GM19324 (cell line): ENCODE measurements around the gene TPRG1.
A peak's percentile ranks its signal among the peaks of the same experiment; 100 is the strongest.

Experiments used
- ATAC-seq: cut with Tn5 transposase; IDR thresholded peaks from one replicate; pipeline ENCODE4 v1.9.1; 2021; ENCODE audit warnings: mild to moderate bottlenecking, moderate library complexity; ENCODE audit not compliant: unreplicated experiment, low FRiP score

The TPRG1 gene

DNA sequence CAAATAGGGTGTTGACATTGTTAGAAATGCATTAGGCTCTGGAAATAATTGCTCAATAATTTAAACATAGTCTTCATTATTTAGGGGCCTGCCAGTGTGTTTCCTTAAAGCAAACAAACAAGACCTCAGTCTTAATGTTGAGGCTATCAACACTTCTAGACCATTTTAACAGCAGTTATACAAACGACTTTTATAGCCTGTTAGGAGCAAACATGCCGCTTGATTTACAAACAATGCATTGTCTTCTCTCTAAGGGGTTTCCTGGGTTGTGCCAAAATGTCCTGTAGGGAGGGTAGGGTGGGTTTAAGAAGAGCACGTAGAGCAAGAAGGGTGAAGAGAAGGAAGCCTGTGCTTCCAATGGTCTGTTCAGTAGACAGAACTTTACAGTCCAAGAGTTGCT lies 53.7 kb downstream of the TPRG1 start:
- no peak for ATAC-seq

DNA sequence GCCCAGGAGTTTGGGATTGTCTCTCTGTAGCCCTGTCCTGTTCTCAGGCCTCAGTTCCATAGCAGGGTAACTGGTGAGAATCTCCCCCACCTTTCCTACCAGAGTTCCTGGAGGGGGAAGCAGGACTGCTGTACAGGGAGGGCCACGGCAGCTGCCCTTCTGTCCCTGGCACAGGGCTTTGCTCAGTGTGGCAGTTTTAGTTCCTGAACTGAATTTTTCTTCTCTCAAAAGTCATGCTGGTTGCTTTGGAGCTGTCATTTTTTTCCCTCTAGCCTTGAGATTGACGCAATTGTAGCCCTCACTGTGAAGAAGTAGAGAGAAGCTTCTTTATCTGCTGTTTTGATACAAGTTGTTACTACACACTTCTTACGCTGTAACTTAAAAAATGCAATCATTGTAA lies 55.5 kb downstream of the TPRG1 start:
- ATAC-seq, result no peak

DNA sequence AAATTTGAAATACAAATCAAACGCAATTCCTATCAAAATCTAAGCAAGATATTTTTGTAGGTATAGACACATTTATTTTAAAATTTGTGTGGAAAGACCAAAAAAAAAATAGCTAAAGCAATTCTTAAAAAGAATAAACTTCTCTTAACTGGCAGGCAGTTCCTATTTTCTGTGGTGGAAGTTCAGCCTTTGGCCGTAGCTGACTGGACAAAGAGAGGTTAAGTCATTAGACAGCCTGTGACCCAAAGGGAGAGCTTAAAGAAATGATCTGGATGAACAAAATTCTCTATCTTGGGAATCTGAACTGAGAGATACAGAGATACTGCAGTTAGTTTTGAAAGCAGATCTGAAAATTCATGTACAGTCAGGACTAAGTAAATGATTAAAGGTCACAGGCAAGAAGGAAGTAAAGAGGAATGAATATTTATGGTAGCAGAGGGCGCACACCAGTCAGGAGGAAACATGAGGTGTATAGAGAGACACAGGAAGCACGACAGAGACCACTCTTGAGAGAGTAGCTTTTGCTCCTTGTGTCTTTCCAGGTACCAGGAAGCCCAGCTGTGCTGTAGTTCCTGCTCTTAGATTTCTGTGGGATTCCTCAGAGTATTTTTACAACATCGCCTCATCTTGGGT lies 57.5 kb downstream of the TPRG1 start:
- ATAC-seq, result peak; percentile 58

DNA sequence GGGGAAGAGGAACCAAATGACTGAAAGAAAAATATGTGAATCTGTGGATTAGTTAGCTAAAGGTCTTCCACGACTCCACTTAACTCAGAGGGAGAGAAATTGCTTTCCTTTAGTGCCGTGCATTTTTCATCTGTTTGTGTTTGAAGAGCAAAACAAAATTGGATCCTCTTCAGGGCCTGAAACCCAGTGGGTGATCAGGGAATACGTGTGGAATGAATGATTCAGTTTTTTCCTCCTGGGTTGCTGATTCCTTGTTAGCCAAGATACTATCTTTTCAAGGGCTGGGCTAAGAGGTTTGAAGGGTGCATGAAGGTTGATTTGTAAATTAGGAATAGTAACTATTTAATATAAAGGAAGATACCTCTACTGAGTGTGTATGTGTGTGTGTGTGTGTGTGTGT lies 61.0 kb downstream of the TPRG1 start:
- ATAC-seq, result no peak

DNA sequence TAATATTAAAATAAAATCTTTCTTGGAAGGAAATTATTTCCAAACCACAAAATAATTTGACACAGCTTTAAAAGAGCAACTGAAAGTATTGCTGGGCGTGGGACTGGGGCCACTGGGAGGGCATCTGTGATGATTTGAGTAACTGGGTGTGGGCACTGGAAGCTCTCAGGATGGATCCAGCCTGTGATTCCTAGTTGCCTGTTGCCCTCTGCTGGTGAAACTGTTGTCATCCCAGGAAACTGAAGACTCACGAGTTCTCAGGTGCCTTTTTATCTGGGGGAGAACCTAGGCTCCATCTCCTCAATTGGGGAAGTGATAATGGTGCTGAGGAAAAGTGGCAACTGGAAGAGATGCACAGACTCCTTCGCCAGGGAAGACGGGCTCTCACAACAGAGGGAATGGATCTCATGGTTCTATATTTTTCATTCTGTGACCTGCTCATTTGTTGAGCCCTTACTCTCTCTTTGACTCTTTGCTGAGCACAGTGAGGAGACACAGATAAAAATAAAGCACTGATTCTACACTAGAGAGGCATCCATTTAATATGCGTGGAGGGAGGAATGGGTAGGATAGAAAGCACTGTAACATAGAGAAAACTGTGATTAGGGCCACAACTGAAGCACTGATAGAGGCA lies 61.6 kb downstream of the TPRG1 start:
- ATAC-seq, result no peak

DNA sequence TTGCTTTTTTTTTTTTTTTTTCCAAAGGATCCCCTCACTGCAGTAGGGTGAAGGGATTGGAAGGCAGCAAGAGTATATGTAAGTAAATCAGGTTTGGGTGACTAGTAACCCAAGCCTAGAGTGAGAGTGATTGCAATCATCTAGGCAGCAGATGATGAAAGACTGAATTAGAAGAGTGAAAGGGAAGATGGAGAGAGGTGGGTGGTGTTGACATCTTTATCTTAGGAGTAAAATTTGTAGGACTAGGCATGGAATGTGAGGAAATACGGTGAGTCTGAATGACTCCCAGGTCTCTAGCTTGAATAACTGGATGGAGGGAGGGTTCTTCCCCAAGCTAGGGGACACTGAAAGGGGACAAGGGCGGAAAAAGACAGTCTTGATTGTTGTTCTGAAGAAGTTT lies 63.4 kb downstream of the TPRG1 start:
- ATAC-seq, result no peak

DNA sequence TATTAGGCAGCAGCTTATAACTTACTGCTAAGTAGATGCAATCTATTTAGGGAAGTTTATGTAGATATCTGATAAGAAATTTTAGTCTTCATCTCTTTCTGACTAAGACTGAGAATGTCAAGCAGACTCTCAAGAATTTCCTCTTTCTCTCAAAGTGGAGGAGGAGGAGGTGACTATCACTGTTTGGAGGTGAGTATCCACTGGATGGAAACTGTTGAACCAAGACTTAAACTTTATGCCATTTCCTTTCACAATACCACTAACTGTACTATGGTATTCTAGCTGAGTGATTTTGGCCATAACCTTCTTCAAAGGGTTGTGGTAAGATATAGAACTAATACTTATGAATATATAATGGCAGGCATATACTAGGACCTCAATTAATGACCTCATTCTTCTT lies 64.6 kb downstream of the TPRG1 start:
- ATAC-seq, result no peak

DNA sequence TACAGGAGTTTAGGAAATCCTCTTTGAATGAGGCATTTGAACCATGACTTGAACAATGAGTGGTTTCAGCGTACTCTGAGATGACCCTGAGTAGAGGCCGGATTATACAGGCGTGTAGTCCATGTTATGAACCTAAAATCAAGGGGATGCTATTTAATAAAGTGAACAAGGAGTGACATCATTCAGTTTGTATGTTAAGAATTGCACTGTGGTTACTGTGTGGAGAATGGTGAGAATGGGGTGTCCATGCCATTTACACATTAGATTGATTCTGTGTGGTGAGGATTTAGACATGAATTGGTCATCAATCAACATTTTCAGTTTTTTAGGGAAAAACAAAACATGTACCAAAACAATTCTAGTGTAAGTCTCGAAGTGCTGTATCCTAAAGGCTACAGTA lies 65.8 kb downstream of the TPRG1 start:
- ATAC-seq, result no peak

DNA sequence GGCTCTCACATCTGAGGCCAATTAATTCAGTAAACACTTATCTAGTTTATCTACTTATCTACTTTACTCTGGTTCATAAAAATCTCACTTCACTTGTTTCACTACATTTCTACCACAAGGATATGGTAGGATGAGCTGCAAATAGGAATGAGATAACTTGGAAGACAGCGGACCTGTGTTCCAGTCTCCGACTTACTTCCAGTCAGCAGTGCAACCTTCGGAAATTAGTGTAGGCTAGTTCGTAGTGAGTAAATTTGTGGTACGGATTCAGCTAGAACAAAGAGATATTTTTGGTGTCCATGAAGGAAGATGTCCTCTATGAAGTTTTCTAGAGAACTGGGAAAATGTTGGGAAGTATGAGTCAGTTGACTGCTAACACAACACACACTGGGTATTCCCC lies 66.3 kb downstream of the TPRG1 start:
- no peak for ATAC-seq

DNA sequence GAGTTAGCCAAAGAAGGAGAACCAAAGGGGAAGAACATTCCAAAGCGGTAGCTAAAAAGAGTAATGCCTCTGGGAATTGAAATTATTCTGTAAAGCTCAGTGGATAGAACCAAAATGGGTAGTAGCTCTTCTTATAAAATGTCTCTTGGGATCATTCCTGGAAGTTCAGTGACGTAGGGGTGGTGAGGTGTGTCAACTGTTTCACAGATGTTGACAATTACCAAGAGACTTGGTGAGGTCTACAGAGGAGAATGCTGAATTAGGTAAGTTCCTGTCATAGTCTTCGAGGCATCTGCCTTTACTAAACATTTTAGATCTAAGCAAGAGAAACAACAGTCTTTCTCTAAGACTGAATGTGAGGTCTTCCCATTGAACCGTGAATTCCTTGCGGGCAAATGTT lies 67.8 kb downstream of the TPRG1 start:
- ATAC-seq, result no peak

DNA sequence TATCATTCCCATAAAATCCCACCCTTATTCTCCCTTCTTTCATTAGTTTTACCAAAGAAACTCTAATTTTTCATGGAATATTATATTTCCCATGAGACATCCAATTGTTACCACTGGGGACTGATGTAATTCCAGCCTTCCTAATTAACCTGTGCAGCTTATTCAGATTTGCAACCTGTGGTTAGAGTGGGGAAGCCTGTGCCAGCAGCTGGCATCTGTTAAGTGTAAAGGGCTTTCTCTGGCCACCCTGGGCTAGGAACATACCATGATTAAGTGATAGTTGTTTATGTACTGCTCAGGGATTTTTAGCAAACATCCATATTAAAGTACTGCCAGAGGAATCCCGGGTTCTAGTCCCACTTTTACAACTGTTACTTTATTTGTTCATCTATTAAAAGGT lies 78.2 kb downstream of the TPRG1 start:
- no peak for ATAC-seq

DNA sequence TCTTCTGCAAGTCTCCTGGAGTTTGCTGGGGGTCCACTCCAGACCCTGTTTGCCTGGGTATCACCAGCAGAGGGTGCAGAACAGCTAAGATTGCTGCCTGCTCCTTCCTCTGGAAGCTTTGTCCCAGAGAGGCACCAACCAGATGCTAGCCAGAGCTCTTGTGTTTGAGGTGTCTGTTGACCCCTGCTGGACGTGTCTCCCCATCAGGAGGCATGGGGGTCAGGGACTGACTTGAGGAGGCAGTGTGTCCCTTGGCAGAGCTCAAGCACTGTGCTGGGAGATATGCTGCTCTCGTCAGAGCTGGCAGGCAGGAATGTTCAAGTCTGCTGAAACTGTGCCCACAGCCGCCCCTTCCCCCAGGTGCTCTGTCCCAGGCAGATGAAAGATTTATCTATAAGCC lies 86.5 kb downstream of the TPRG1 start:
- no peak for ATAC-seq

DNA sequence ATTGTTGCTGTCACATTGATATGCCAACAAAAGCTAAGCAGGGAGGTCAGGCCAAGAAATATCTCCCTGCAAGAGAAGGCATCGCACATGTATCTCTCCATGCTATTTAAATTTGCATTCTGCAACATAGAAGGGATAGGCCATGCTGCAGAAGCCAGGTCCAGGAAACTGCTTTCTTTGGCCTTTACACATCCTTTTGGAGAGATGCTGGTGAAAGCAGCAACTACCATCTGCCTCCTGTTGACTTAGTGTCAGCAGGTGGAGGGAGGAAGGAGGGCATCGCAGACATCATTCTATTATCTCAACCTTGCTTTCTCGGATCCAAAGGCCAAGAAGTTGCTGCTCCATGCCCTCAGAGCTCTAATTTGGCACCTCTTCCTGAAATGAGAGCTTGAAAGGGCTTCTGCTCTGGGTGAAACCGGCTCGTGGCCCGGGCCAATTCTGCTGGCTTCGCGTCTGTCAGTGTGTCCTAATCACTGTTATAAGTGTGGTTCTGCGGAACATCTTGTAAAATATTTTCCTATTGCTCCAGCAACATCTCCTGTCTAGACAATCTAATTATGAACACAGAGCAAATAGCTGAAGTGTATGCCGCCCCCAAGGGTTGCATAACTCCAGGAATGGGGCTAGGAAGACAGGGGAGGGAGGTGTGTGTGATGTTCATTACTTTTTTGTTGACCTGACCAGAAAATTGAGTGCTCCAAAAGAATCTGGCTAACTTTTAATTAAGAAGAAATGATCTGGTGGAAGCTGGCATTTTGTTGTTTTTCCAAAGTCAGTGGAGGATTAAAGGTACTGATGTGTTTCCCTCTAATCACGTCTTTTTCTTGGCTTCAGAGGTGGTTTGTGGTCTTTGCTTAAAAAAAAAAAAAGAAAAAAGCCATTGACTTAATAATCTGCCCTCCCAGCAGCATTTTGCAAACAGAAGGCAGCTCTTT lies 89.1 kb downstream of the TPRG1 start:
- no peak for ATAC-seq

DNA sequence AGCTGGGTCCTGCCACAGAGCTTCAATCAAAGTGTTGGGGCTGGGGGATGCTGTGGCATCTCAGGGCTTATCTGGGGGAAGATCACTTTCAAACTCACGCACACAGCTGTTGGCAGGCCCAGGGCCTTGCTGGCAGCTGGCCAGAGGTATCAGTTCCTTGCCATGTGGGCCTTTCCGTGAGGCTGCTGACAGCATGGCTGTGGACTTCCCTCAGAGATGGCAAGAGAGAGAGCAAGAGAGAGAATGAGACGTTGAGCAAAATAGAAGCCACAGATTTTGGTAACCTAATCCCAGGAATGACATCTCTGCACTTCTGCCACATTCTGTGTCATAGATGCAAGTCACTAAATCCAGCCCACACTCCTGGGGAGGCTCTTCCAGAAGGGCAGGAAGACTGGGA lies 91.0 kb downstream of the TPRG1 start:
- ATAC-seq, result no peak

DNA sequence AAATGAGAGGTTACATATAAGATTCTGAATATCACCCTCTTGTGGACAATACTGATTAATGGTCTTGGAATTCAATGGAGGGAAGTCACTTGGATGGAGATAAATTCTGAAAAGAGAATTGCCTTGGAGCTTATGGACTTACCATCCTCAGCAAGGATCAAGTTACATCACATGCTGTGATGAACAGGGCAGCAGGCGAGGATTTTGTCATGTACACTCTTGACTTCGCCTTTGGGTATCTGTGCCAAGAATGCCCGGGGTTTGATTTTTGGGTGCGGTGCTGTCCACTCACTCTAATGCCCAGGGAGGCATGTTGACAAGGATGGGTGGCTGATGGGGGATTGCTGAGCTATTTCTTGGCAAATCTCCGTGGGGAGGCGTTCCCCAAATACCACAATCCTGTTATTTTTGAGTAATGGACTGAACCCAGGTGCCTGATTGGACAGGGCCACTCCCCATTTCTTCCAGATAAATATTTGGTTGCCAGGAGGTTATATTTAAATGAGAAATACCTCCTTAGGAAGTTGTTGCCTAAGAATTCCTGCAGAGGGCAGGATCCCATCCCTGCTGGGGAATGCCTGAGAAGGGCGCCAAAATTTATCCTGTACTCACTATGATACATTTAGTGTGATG lies 96.3 kb downstream of the TPRG1 start:
- no peak for ATAC-seq

DNA sequence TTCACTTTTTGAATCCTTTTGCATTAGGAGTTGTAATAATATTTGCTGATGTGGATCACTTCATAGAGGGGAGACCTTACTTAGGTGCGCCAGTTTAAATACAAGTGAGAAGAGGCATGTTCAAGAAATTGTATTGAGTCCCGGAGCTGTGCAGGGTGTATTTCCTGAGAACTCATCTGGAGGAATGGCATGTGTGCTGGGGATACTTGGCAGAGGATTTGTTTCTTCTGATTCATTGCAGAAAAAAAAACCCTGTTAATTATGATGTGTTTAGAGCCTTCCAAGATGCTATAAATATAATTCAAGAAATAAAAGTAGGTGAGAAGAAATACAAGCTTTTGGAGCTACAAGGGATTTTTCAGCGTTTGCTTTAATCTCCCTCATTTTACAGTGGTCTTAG lies 97.6 kb downstream of the TPRG1 start:
- ATAC-seq, result no peak

DNA sequence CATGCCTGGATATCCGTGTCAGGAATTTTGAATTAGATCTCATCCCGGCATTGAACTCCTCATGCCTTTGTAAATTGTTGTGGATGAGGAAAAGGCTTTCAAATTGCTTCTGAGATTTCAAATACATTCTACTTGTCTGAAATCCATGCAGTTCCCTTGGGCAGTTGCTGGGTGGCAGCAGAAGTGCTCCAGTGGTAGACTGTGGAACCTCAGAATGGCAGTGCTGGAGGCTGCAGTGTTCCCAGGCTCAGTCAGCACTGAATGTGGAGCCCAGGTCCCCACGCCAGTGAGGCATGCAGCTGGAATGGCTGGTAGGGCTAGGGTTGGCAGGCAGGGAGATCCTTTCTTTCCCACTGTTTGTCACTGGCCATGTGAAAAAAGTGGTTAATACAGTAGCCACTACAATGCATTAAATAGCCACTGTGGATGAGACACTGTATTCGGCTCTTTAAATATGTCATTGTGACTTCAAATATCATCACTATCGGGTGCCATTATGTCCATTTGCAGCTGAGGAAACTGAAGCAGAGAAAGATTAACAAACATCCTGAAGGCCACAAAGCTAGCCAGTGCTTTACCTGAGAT lies 98.6 kb downstream of the TPRG1 start:
- peak; percentile 61 for ATAC-seq

DNA sequence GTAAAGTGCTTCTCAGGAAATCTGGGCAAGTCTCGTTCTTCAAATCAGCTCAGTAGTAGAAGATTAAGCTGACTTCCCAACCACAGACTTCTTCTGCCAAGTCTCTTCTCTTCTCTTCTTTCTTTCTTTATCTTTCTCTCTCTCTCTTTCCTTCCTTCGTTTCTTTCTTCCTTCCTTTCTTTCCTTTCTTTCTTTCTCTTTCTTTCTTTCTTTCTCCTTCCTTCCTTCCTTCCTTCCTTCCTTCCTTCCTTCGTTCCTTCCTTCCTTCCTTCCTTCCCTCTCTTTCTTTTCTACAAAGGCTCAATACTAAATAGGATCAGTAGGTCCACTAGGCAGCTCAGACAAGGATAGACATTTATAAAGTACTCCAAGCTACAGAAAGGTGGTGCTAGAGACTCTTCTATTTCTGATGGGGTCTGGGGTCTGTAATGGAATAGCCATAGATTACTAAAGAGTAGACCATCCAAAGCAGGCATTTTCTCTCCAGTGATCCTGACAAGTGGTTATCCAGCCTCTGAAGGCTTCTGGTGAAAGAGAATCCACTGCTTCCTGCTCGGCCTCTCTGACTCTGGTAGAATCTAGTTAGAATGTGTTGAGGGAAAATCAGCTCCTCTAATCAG lies 100.8 kb downstream of the TPRG1 start:
- ATAC-seq, result no peak

DNA sequence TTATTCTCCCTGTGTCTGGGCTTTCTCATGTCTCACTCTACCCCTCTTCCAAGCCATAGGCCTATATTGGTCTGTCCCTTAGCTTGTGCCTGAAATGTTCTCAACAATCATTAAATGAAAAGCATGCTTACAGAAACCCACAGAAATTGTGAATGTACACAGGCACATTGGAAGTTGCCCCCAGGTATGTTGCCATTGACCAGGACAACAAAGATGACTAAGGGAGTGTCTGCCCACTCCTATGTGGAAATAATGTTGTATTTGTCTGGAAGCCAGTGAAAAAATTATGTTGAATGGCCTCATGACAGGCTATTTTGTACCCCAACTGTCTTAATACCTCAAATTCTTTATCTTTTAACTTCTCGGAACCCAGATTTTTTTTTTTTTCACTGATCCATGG lies 102.0 kb downstream of the TPRG1 start:
- no peak for ATAC-seq

DNA sequence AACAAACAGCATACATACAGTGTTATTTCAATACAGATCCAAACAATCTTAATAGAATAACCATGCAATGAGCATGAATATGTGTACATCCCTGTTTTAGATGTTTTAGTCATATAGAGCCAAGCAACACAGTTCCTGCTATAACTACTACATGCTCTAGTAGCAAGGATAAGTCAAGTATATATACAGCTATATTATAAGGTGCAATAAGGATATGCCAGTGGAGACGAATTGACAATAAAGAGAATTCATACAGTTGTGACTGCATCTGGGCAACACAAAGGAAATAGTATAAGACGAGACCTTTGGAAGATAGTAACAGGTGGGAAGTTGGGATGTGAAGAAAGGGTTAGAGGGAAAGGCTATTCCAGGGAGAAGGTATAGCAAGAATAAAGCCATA lies 103.4 kb downstream of the TPRG1 start:
- no peak for ATAC-seq
